ENCODE data around the gene TRERF1.

The TRERF1 gene

DNA sequence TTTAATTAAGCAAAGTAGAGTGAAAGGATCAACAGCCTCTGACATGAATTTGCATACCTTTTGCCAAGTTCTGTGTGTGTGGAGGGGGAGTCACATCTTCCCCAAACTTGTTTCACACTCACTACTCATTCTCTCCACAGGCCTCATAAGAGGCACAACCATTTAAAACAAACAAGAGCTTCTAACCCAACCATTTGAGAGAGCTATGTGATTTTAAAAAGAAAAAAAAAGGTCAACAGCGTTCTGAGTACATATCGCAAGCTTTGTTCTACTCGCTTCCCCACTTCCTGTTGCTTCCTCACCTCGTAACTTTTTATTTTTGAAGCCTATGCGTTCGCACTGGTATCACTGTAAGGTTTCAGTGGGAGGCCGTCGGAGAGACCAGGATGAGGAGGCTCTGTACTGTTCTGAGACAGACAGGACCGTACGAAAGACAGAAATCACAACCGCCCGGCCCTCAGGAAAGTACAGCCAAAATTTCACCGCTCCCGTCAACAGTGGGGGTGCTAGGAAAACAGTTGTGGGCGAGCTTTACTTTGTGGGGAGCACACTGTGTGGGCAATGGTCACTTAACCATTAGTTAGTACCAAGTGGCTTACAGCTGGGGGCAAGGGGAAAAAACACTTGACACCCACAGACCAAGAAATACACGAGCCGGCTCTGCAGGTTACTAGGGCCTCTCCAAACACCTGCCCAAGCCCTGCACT, 61.3 kb downstream of the TRERF1 start:
- no peak overlapping the region; the same call in 1 of the 2 replicates for H3K4me2 ChIP-seq (ENCODE audit: low read length)
- H3K9ac ChIP-seq (ENCODE audit: low read length), result no peak overlapping the region
- no peaks in the 10 kb centered on the region for H3K4me1 ChIP-seq (ENCODE audit: insufficient read depth, low read length, severe bottlenecking)
- H2AFZ ChIP-seq (ENCODE audit: low read length), result no peak overlapping the region
- H3K36me3 ChIP-seq (ENCODE audit: insufficient read depth, low read length), result no peaks in the 10 kb centered on the region
- no peaks in the 10 kb centered on the region for H3K27me3 ChIP-seq (ENCODE audit: insufficient read depth, low read length)
- no peaks in the 10 kb centered on the region for H3K9me2 ChIP-seq (ENCODE audit: low read depth, low read length)
- H3K79me2 ChIP-seq (ENCODE audit: insufficient read depth, low read length), result no peaks in the 10 kb centered on the region
- H3K9me3 ChIP-seq (ENCODE audit: low read length), result no peaks in the 10 kb centered on the region
- H4K20me1 ChIP-seq (ENCODE audit: insufficient read depth, low read length), result no peaks in the 10 kb centered on the region
- H3F3A ChIP-seq (ENCODE audit: insufficient read depth, low read length), result no peaks in the 10 kb centered on the region
- TF ChIP-seq, protein P1, sequence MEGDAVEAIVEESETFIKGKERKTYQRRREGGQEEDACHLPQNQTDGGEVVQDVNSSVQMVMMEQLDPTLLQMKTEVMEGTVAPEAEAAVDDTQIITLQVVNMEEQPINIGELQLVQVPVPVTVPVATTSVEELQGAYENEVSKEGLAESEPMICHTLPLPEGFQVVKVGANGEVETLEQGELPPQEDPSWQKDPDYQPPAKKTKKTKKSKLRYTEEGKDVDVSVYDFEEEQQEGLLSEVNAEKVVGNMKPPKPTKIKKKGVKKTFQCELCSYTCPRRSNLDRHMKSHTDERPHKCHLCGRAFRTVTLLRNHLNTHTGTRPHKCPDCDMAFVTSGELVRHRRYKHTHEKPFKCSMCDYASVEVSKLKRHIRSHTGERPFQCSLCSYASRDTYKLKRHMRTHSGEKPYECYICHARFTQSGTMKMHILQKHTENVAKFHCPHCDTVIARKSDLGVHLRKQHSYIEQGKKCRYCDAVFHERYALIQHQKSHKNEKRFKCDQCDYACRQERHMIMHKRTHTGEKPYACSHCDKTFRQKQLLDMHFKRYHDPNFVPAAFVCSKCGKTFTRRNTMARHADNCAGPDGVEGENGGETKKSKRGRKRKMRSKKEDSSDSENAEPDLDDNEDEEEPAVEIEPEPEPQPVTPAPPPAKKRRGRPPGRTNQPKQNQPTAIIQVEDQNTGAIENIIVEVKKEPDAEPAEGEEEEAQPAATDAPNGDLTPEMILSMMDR (IDR thresholded peaks at IDR 0.05; ENCODE audit: low read length), result no peak
- TF ChIP-seq EZH2 (IDR thresholded peaks at IDR 0.05; ENCODE audit: borderline replicate concordance, low read length), result no peak
- H3K4me3 ChIP-seq (ENCODE audit: low read depth, low read length, poor library complexity, severe bottlenecking), result no peak overlapping the region
- H3K27ac ChIP-seq (ENCODE audit: low read depth, low read length, poor library complexity, severe bottlenecking), result no peak overlapping the region

GRCh38 chr6:42389736-42390135, 62.0 kb downstream of the TRERF1 start:
- no peaks in the 10 kb centered on the region for H3K4me1 ChIP-seq (ENCODE audit: insufficient read depth, low read length, severe bottlenecking)
- no peaks in the 10 kb centered on the region for H3F3A ChIP-seq (ENCODE audit: insufficient read depth, low read length)
- no peaks in the 10 kb centered on the region for H3K9me3 ChIP-seq (ENCODE audit: low read length)
- no peak overlapping the region; the same call in 1 of the 2 replicates for H3K4me2 ChIP-seq (ENCODE audit: low read length)
- no peaks in the 10 kb centered on the region for H3K79me2 ChIP-seq (ENCODE audit: insufficient read depth, low read length)
- no peaks in the 10 kb centered on the region for H3K27me3 ChIP-seq (ENCODE audit: insufficient read depth, low read length)
- no peak overlapping the region for H3K27ac ChIP-seq (ENCODE audit: low read depth, low read length, poor library complexity, severe bottlenecking)
- H3K36me3 ChIP-seq (ENCODE audit: insufficient read depth, low read length), result no peaks in the 10 kb centered on the region
- H3K4me3 ChIP-seq (ENCODE audit: low read depth, low read length, poor library complexity, severe bottlenecking), result no peak overlapping the region
- no peak overlapping the region for H3K9ac ChIP-seq (ENCODE audit: low read length)
- no peaks in the 10 kb centered on the region for H4K20me1 ChIP-seq (ENCODE audit: insufficient read depth, low read length)
- TF ChIP-seq EZH2 (IDR thresholded peaks at IDR 0.05; ENCODE audit: borderline replicate concordance, low read length), result no peak
- TF ChIP-seq, protein P1 (IDR thresholded peaks at IDR 0.05; ENCODE audit: low read length), result no peak
- H2AFZ ChIP-seq (ENCODE audit: low read length), result no peak overlapping the region
- H3K9me2 ChIP-seq (ENCODE audit: low read depth, low read length), result no peaks in the 10 kb centered on the region

DNA sequence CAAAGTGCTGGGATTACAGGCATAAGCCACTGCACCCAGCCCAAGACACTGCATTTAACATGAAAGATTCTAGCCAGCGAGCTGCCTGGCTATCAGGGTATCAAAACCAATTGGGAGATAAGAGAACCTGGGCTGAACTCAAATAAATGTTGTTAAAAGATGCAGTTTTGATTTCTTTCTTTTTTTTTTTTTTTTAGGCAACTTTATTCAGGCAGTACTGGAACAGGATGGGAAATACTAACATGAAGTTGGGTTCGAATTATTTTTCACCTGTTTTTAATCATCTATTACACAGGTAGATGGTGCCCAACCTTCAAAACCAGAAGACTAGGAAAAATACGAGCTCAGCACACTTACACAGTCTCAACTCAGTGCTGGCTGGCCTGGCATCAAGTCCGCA, 63.7 kb downstream of the TRERF1 start:
- Histone ChIP-seq H3K27ac (ENCODE audit: low read depth, low read length, poor library complexity, severe bottlenecking) (no peak overlapping the region), H3K4me3 (ENCODE audit: low read depth, low read length, poor library complexity, severe bottlenecking) (no peak overlapping the region), H3K9me3 (ENCODE audit: low read length) (no peaks in the 10 kb centered on the region), H3F3A (ENCODE audit: insufficient read depth, low read length) (no peaks in the 10 kb centered on the region), H3K36me3 (ENCODE audit: insufficient read depth, low read length) (no peaks in the 10 kb centered on the region), H3K4me2 (ENCODE audit: low read length) (no peak overlapping the region), H3K4me1 (ENCODE audit: insufficient read depth, low read length, severe bottlenecking) (no peaks in the 10 kb centered on the region), H3K27me3 (ENCODE audit: insufficient read depth, low read length) (no peaks in the 10 kb centered on the region), H4K20me1 (ENCODE audit: insufficient read depth, low read length) (no peaks in the 10 kb centered on the region), H3K9ac (ENCODE audit: low read length) (no peak overlapping the region), H3K9me2 (ENCODE audit: low read depth, low read length) (no peaks in the 10 kb centered on the region), H3K79me2 (ENCODE audit: insufficient read depth, low read length) (no peaks in the 10 kb centered on the region), H2AFZ (ENCODE audit: low read length) (no peak overlapping the region)
- TF ChIP-seq, protein P1 (IDR thresholded peaks at IDR 0.05; ENCODE audit: low read length), result no peak
- no peak for TF ChIP-seq EZH2 (IDR thresholded peaks at IDR 0.05; ENCODE audit: borderline replicate concordance, low read length)

All from OCI-LY1 (cell line).